DOHH2 (cell line): Measurements from ENCODE around the gene LOXHD1.

Source experiments
- H3F3A ChIP-seq: fragments of 200-600 bp; sonication (generic), shearing (Covaris generic); 2 replicates; pipeline ENCODE4 v1.6.0; 2016; ENCODE audit warnings: antibody characterized with exemption, mild to moderate bottlenecking; ENCODE audit not compliant: control insufficient read depth, insufficient read depth
- H3K27ac ChIP-seq: fragments of 200-600 bp; sonication (generic); 2 replicates; pipeline ENCODE4 v1.5.1; 2014; ENCODE audit warnings: low read depth, mild to moderate bottlenecking, low read length, moderate library complexity
- H3K27me3 ChIP-seq: fragments of 200-600 bp; sonication (generic); 2 replicates; pipeline ENCODE4 v1.6.1; 2014; ENCODE audit warnings: mild to moderate bottlenecking, low read length, mixed read lengths; ENCODE audit not compliant: control insufficient read depth
- H3K36me3 ChIP-seq: fragments of 200-600 bp; sonication (generic); 2 replicates; pipeline ENCODE4 v1.6.1; 2014; ENCODE audit warnings: mild to moderate bottlenecking, low read length, moderate library complexity, mixed read lengths; ENCODE audit not compliant: control insufficient read depth
- H3K4me1 ChIP-seq: fragments of 200-600 bp; sonication (generic); 2 replicates; pipeline ENCODE4 v1.6.1; 2014; ENCODE audit warnings: mild to moderate bottlenecking, low read length, mixed read lengths; ENCODE audit not compliant: control insufficient read depth
- H3K4me2 ChIP-seq: fragments of 200-600 bp; sonication (generic); 2 replicates; pipeline ENCODE4 v1.6.0; 2014; ENCODE audit warnings: mild to moderate bottlenecking, low read length, moderate library complexity
- H3K4me3 ChIP-seq: fragments of 200-600 bp; sonication (generic); 2 replicates; pipeline ENCODE4 v1.5.1; 2014; ENCODE audit warnings: mild to moderate bottlenecking, low read length, mixed read lengths
- H3K79me2 ChIP-seq: fragments of 200-600 bp; sonication (generic); 2 replicates; pipeline ENCODE4 v1.6.1; 2014; ENCODE audit warnings: mild to moderate bottlenecking, low read length, mixed read lengths; ENCODE audit not compliant: control insufficient read depth
- H3K9me2 ChIP-seq: fragments of 200-600 bp; sonication (generic); replicated peaks from 2 replicates; pipeline ENCODE4 v1.6.1; 2014; ENCODE audit warnings: mild to moderate bottlenecking, low read length, mixed read lengths; ENCODE audit not compliant: control insufficient read depth
- H3K9me3 ChIP-seq: fragments of 200-600 bp; sonication (generic); 2 replicates; pipeline ENCODE4 v1.6.1; 2014; ENCODE audit warnings: antibody characterized with exemption, low read length, mixed read lengths; ENCODE audit not compliant: control insufficient read depth, insufficient read depth
- H4K20me1 ChIP-seq: fragments of 200-600 bp; sonication (generic); 2 replicates; pipeline ENCODE4 v1.6.0; 2014; ENCODE audit warnings: low read depth, mild to moderate bottlenecking, antibody characterized with exemption, low read length, moderate library complexity; ENCODE audit not compliant: control insufficient read depth, insufficient read depth
- CTCF ChIP-seq: fragments of 200-600 bp; sonication (generic); IDR thresholded peaks from one replicate; pipeline ENCODE4 v1.5.1; 2014; ENCODE audit warnings: antibody characterized with exemption, mild to moderate bottlenecking, low read depth, low read length; ENCODE audit not compliant: poor library complexity, severe bottlenecking
- EZH2phosphoT487 ChIP-seq: fragments of 200-600 bp; sonication (generic); IDR thresholded peaks from 2 replicates; pipeline ENCODE4 v1.6.1; 2017; ENCODE audit warnings: borderline replicate concordance, mild to moderate bottlenecking, antibody characterized with exemption, low read length, moderate library complexity, mixed read lengths

The LOXHD1 gene

GRCh38 chr18:46480226-46480625 is 176.8 kb downstream of the LOXHD1 start:
- H3K27me3 ChIP-seq, result peaks cover 9% of the 10 kb centered on the region; the same call in 1 of the 2 replicates
- H3F3A ChIP-seq, result no peaks in the 10 kb centered on the region
- H3K27ac ChIP-seq, result no peak overlapping the region
- no peak overlapping the region for H3K4me3 ChIP-seq
- no peaks in the 10 kb centered on the region for H3K79me2 ChIP-seq
- TF ChIP-seq EZH2phosphoT487, result no peak
- no peak for TF ChIP-seq CTCF
- no peaks in the 10 kb centered on the region for H3K9me2 ChIP-seq
- H3K4me2 ChIP-seq, result no peak overlapping the region
- no peaks in the 10 kb centered on the region for H3K4me1 ChIP-seq
- no peaks in the 10 kb centered on the region for H3K9me3 ChIP-seq
- H3K36me3 ChIP-seq, result no peaks in the 10 kb centered on the region
- H4K20me1 ChIP-seq, result no peaks in the 10 kb centered on the region

GRCh38 chr18:46478796-46479195 is 178.2 kb downstream of the LOXHD1 start:
- peaks cover 9% of the 10 kb centered on the region; the same call in 1 of the 2 replicates for H3K27me3 ChIP-seq
- no peak overlapping the region for H3K4me3 ChIP-seq
- H3K79me2 ChIP-seq, result no peaks in the 10 kb centered on the region
- no peaks in the 10 kb centered on the region for H3F3A ChIP-seq
- TF ChIP-seq CTCF (no peak), EZH2phosphoT487 (no peak)
- H3K4me1 ChIP-seq, result no peaks in the 10 kb centered on the region
- H3K4me2 ChIP-seq, result no peak overlapping the region
- no peak overlapping the region for H3K27ac ChIP-seq
- H3K9me3 ChIP-seq, result no peaks in the 10 kb centered on the region
- no peaks in the 10 kb centered on the region for H3K9me2 ChIP-seq
- H4K20me1 ChIP-seq, result no peaks in the 10 kb centered on the region
- no peaks in the 10 kb centered on the region for H3K36me3 ChIP-seq

- Histone ChIP-seq H3K79me2 (no peaks in the 10 kb centered on the region), H3K27ac (no peak overlapping the region), H3K4me2 (no peak overlapping the region), H3K36me3 (no peaks in the 10 kb centered on the region), H3K27me3 (peaks cover 9% of the 10 kb centered on the region; the same call in 1 of the 2 replicates), H3K9me3 (no peaks in the 10 kb centered on the region), H3F3A (no peaks in the 10 kb centered on the region), H3K9me2 (no peaks in the 10 kb centered on the region), H3K4me3 (no peak overlapping the region), H3K4me1 (no peaks in the 10 kb centered on the region), H4K20me1 (no peaks in the 10 kb centered on the region)
- TF ChIP-seq EZH2phosphoT487 (no peak), CTCF (no peak)
Observed at GRCh38 chr18:46477425-46478011, 179.5 kb downstream of the LOXHD1 start.
